ENCODE measurements around the gene ILKAP.

The ILKAP gene

DNA sequence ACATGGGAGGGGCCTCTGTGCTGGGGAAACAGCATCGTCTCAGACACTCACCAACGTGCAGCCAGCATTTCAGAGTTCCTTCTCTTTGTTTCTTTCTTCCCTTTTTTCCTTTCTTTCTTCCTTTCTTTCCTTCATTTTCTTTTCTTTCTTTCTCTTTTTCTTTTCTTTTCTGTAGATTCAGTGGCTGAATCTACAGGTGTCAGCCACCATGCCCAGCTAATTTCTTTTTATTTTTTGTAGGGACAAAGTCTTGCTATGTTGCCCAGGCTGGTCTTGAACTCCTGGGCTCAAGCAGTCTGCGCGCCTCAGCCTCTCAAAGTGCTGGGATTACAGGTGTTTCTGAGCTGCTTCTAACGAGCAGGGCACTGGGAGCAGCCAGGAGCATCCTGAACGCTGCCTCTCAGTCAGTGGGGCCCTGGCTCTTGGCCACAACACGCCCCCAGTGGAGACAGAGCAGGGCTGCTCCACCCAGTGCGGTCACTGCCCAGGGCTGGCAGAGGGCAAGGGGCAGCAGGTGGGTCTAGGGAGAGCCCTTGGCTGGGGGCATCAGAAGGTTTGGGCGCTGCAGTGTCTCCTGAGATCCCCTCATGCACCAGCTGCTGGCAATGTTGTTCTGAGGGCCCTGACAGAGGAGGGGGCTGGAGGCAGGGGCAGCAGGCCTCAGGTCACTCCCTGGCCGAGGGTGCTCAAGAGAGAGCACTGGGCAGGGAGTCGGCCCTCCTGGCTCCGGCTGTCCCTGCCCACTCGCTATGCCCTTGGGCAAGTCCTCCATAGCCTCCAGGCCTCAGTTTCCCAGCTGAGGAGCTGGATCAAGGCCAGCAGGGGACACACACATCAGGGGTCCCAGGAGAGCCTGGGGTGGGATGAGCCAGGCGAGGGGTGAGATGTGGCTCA lies 69.7 kb downstream of the ILKAP start:
- DNase-seq, result no peak

DNA sequence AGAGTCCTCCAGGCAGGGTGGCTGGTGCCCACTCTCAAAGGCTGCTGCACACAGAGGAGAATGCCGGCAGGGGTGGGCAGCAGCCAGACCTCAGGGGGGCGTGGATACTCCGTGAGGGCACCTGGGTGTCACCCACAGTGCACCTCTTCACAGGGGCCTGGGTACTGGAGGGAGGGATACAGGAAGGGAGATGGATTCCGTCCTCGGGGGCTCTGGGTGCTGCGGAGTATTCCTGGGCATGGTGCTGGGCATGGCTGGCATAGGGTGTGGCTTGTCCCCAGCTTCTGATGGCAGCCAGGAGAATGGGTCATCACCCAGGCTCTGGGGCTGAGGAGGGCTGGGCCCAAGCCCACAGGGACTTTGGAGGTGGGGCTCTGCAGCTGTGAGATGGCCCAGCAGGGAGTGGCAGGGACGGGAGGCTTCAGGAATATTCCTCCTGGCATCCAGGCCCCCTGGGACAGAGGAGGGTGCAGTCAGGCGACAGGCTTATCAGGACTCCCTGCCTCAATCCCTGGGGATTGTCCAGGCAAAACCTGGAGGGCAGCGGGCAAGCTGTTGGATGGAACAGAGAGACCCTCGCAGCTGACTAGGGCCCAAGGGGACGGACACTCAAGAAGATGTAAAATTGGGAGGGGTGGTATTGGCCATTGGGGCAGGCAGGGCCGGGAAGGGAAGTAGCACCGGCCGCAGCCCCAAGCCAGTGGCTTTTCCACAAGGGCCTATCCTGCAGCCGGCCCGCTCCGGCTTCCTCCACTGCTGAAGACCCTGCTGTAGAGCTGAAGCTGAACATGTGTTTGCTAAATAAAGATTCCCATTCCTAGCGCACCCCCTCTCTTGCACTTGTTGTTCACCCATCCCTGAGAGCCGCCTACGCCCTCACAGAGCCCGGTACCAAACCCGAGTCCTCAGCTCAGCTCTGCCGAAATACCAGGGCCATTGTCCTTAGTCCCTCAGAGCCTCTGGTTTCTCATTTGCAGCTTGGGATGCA lies 70.7 kb downstream of the ILKAP start:
- no peak for DNase-seq

DNA sequence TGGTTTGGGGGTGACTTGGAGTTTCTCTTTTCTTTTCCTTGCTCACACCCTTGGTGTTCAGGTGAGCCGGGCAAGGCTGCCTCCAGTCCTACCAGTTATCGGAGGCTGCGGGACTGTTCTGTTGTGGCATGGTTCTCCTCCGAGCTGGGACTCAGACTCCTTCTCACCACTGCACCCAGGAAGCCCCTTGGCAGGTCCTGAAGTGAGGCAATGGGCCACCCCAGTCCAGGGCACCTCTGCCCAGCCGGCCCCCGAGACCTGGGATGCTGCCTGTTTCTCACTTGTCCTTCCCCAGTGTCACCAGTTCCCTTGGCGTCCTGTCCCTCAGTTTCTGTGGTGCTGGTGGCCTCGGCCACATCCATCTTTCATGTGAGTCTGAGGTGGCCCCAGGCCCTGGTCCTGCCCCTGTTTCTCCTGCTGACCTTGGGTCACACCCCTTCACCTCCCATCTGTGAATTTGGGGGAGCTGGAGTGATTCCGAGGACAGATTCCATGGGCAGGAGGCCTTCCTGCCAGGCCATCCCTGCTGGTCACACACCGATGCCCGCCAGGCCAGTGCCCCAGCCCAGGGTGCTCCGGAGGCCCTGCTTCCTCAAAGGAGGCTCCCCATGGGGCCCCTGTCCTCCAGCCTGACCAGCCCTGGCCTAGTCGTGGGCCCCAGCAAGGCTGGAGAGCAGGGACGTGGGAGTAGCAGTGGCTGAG lies 71.6 kb downstream of the ILKAP start:
- DNase-seq, result no peak

DNA sequence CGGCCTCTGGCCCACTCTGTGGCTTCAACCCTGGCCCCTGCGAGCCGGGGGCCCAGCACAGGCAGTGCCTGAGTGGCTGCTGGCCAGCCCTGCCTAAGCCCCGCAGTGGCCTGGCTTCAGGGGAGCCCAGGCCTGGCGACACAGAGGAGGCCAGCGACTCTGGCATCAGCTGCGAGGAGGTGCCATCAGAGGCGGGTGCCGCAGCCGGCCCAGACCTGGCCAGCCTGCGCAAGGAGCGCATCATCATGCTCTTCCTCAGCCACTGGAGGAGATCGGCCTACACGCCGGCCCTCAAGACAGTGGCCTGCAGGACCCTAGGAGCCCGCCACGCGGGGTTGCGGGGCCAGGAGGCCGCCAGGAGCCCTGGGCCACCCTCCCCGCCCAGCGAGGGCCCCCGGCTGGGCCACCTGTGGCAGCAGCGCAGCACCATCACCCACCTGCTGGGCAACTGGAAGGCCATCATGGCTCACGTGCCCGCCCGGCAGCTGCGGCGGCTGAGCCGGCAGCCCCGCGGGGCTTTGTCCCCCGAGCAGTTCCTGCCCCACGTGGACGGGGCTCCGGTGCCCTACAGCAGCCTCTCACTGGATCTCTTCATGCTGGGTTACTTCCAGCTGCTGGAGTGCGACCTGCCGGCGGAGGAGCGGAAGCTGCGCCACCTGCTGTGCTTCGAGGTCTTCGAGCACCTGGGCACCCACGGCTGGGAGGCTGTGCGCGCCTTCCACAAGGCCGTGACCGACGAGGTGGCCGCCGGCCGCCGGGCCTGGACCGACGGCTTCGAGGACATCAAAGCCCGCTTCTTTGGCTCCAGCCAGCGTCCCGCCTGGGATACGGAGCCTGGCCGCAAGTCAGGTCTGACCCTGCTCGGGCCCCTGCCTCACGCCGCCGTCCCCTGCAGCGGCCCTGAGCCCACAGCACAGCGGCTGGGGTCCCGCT lies 72.5 kb downstream of the ILKAP start:
- no peak for DNase-seq

DNA sequence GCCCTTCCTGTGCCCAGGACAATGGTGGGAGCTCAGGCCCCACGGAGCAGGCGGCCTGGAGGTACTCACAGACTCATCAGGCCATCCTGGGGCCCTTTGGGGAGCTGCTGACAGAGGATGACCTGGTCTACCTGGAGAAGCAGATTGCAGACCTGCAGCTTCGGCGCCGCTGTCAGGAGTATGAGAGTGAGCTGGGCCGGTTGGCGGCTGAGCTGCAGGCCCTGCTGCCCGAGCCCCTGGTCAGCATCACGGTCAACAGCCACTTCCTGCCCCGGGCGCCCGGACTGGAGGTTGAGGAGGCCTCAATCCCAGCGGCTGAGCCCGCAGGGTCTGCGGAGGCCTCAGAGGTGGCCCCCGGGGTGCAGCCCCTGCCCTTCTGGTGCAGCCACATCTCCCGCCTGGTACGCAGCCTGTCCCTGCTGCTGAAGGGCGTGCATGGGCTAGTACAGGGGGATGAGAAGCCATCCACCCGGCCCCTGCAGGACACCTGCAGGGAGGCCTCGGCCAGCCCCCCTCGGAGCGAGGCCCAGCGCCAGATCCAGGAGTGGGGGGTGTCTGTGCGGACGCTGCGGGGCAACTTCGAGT lies 73.3 kb downstream of the ILKAP start:
- no peak for DNase-seq

DNA sequence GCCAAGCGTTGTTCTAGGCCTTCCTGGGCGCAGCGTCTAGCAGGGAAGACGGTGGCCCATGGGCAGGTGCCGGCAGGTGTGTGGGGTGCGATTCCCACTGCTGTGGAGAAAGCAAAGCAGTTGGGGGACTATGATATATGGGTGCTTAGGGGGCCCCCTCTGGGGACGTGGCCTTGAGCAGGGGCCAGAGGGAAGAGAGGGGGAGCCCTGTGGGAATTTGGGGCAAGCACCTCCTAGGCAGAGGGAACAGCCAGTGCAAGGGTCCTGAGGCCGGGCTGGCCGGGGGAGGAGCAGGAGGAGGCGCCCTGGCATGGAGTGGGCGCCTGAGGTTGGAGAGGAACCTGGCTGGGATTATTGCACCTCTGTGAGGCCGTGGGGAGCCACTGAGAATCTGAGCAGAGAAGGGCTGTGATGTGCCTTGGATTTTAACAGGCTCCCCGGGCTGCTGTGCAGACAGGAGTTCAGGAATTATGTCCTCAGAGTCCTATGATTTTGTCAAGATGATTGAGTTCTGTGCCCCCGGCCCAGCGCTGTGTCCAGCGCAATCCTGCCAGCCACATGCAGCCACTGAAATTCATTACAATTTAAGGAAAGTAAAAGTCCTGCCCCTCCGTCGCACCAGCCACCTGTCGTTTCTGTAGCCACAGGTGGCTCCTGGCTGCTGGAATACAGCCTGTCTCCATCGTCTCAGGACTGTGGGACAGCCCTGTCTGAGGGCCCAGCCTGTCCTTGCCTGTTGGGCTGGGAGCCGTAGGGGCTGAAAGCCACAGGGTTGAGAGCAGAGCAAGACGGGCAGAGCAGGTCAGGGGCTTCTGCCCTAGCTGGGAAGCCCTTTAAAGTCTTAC lies 74.1 kb downstream of the ILKAP start:
- DNase-seq, result no peak

DNA sequence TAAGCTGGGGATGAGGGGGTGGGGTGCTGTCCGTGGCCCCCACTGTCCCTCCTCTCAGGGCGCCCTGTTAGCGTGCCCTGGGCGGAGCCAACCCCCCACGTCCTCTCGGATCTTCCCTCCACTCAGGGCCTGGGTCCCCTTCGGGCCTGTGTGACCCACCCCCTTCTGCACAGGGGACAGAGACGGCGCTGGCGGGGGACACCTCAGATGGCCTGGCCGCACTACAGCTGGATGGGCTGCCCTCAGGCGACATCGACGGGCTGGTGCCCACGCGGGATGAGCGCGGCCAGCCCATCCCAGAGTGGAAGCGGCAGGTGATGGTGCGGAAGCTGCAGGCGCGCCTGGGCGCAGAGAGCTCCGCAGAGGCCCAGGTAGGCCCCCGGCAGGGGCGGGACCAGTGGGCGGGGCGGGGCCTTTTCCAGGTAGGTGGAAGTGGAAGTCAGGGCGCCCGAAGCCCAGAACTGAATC lies 74.9 kb downstream of the ILKAP start:
- DNase-seq, result no peak

DNA sequence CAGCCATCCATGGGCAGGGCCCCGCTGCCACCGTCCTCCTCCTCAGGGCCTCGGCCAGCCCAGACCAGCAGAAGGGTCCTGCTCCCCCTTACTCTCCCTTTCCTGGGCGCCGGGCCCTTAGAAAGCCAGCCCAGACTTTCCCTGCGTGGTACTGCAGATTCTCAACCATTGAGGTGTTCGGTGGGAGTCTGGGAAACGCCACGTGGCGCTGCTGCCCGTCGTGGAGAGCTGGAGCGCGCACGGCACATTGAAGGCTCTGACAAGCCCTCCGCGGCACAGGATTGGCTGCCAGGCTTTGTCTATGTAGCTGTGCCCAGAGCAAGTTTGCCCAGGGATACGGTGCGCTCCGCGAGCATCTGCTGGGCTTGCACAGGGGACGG lies 75.4 kb downstream of the ILKAP start:
- no peak for DNase-seq

DNA sequence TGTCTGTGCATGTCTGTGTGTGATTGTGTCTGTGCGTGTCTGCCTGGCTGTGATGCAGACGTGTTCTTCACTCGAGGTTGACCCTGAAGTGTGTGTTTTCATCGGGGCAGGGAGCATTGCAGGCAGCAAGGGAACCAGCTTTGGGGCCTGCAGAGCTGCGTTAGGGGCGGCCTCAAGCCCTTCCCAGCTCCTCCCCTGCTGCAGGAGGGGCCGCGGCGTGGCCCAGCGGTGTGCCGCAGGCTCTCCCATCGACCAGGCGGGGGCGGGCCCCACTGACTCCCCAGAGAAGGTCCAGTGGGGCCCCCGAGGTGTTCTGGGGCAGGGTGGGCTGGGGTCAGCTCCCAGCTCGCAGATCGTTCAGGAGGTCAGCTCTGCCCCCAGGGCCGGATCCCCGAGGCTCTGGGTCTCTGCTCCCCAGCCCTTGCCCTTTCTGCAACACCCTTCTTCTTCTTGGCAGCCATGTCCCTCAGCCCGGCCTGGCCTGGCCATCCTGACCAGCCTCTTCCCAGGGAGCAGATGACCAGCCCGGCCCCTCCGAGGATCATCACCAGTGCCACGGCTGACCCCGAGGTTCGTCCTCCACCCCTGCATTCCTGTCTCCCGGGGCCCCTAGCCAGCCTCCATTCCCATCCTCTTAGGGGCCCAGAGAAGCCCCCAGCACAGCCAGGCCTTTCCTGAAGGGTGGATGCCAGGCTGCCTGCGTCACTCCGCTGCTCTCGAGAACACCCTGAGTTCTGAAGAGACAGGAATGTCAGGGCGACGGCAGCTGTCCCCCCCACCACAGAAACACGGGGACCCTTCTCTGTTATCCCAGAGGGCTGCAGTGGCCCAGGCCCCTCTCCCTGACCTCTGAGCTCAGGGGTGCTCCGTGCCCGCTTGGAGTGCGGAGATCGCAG lies 76.1 kb downstream of the ILKAP start:
- DNase-seq, result no peak

DNA sequence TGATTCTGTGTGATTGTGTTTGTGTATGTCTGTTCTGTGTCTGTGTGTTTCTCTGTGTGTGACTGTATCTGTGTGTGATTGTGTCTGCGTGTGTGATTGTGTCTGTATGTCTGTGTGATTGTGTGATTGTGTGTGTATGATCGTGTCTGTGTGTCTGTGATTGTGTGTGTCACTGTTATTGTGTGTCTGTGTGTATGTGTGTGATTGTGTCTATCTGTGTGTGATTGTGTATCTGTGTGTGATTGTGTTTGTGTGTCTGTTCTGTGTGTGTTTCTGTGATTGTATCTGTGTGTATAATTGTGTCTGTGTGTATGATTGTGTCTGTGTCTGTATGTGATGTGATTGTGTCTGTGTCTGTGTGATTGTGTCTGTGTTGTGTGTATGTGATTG lies 76.7 kb downstream of the ILKAP start:
- DNase-seq, result no peak

DNA sequence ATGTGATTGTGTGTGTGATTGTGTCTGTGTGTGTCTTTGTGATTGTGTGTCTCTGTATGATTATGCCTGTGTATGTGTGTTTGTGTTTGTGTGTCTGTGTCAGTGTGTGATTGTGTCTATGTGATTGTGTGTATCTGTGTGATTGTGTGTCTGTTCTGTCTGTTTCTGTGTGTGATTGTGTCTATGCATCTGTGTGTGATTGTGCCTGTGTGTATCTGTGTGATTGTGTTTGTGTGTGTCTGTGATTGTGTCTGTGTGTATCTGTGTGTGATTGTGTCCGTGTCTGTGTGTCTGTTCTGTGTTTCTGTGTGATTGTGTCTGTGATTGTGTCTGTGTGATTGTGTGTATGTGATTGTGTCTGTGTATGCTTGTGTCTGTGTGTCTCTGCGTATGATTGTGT lies 77.2 kb downstream of the ILKAP start:
- no peak for DNase-seq

DNA sequence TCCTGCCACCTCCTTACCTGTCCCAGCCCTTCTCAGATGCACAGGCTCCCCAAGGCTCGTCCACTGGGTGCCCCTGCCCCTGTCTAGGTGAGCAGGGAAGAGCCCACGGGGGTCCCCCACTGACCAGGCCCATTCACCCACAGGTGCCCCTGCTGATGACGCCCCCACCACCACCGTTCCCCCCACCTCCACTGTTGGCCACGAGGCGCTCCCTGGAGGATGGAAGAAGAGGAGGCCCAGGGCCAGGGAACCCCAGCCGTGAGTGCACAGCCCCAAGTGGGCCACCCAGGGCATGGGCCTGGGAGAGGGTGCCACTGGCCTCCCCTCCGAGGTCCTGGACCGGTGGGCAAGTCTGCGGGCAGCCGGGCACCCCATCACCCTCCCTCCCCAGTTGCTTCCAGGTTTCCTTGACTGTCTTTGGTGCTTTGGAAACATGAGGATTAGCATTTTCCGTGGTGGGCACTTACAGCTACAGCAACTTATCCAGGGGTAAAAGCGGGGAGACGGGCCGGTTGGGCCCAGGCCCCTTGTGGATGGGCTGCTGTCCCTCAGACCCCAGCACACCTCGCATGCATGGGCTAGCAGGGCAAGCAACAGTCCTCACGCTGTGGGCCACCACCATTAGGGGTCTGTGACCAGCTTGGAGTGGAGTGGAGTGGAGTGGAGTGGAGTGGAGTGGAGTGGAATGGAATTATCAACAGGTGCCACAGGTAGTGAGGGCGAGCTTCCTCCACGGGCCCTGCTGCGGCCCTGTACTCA lies 78.2 kb downstream of the ILKAP start:
- no peak for DNase-seq

DNA sequence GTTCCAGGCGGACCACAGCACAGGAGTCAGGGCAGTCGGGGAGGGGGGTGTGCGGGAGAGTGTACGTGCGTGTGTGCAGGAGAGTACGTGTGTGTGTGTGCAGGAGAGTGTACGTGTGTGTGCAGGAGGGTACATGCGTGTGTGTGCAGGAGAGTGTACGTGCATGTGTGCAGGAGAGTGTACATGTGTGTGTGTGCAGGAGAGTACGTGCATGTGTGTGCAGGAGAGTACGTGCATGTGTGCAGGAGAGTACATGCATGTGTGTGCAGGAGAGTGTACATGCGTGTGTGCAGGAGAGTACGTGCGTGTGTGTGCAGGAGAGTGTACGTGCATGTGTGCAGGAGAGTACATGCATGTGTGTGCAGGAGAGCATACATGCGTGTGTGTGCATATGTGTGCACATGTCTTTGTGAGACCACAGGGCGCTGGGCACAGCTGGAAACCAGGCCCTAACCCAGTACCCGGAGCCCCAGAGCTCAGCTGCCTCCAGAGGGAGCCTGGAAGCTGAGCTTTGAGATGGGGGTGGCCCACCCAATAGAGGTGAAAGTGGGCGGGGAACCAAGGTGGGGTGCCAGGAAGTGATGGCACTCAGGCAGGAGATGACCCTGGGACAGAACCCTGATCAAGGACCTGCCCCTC lies 78.9 kb downstream of the ILKAP start:
- no peak for DNase-seq

DNA sequence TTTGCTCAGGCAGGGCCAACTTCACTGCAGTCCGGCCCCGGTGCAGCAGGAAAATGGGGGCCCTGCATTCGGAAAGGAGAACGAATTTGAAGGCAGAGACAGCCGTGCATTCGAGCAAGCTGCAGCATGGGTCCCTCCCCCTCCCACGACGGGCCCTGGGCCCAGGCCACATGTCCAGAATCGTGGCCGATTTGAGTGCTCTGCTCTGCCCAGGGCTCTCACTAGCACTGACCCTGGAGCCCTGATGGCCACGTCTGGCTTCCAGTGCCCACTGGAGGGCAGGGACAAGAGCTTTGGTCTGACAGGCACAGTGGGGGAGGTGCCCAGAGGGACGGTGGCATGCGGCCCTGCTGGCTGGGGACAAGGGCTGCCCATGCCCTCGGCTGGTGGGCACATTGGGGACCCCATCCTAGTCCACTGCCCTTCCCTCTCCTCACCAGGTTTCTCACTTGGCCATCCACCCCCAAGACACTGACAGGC lies 79.5 kb downstream of the ILKAP start:
- no peak for DNase-seq

DNA sequence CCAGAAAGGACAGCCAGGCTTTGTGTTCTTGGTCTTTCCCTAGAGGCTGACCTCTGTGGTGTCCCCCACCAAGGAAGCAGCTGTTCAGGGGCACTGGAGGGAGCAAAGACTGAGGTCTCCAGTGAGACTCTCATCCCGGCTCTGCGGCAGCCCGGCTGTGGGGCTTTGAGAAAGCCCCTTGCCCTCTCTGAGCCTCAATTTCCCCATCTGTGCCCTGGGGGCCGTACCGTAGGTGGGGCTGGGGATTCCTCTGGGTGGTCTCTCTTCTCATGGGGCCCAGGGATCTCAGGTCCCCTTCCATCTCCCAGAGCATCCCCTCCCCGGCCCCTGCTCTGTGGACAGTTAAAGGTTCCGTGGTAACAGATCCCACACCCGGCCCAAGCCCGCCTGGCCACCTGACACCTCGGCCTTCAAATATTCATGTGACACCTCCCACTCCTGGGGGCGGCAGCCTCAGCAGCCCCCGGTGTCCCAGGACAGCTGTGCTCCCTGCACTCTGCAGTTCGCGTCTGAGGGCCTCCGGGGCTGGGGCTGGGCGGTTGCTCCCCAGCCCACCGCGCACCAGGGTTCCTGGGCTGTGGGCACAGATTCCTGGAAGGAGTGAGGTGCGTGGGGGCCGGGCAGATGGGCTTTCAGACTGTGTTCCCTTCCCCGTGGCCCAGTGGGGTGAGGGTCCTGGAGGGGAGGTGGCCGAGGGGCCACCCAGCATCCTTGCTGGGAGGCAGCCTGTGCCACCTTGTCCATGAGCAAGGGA lies 80.1 kb downstream of the ILKAP start:
- no peak for DNase-seq

DNA sequence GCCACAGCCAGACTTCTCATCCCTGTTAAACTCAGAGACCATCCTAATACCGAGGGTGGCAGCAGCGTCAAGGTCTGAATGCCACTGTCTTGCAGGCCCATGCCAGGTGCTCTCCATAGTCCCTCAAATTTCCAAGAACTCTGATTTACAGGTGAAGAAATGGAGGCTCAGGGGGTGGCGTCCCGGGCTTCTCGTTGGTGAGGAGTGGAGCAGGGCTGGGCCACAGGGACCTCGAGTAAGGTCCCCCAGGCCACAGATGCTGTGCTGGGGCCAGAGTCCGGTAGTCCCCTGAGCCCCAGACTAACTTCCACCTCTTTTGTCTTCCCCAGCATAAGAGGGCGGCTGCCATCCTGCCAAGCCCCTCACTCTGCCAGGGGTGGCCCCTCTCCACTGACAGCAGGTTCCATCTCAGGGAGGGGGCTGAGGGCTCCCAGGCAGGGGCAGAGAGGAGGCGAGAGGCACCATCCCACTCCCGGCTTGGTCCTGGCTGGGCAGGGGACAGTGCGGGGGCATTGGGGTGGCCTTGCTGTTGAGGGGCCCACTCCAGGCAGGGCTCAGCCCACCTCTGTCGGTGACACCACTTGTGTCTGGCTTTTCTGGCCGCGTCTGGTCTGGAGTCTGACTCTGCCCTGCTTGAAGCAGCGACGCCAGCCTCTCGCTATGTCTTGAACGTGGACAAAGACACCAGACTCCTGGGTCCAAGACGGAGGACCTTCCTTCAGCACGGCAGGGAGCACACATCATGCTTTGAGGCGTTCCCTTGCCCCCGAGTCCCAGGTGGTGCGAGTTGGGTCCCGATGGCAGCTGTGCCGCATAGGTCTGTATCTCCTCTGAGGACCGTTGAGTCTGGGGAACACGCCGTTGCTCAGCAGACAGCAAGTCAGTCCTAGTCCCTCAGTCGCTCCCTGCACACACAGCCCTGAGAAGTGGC lies 80.9 kb downstream of the ILKAP start:
- no peak for DNase-seq

All from activated naive CD4-positive, alpha-beta T cell treated with anti-CD3 and anti-CD28 coated beads, Interleukin-2, amount 50 U/mL, for 16 hours (primary cell).